Activated CD8-positive, alpha-beta memory T cell treated with anti-CD3 and anti-CD28 coated beads for 36 hours (primary cell): Measurements from ENCODE around the gene F7. TPM values are rescaled to one million over a fixed set of nuclear protein-coding genes. Genes with fewer than 3 reads are reported as not detected.
"Not testable (repeated sequence)": the region's sequence is repeated elsewhere in the genome, so short reads cannot be mapped to it uniquely, and the experiment has no call there.

ENCODE experiments used
- CTCF ChIA-PET: fragments of 350-600 bp; sonication (Branson Sonifier 250); formaldehyde crosslinking; loops from one replicate; lab custom pipeline; 2021; ENCODE audit warnings: antibody characterized with exemption; lab: Charles Lee
- POLR2A ChIA-PET: fragments of 350-600 bp; sonication (Branson Sonifier 250); formaldehyde crosslinking; loops from one replicate; lab custom pipeline; 2021; ENCODE audit warnings: antibody characterized with exemption; lab: Charles Lee
- total RNA-seq, 2 experiments: library from RNA; stranded (reverse); gene quantifications; one replicate each; pipeline ENCODE4 v1.2.3, GENCODE V29; 2021

Gene F7
- under 1 TPM; 0.30 to 0.46 TPM for total RNA-seq

GRCh38 chr13:113105032-113105920 is at the start of gene F7:
F7 (plus strand) TSS chr13:113105791; CDS start chr13:113105842, 51 bp downstream.
- ChIA-PET CTCF (no interaction called here), POLR2A (no interaction called here)

- ChIA-PET CTCF (no interaction called here), POLR2A (no interaction called here)
Measured at GRCh38 chr13:113057084-113057483, 48.5 kb upstream of the F7 start.

DNA sequence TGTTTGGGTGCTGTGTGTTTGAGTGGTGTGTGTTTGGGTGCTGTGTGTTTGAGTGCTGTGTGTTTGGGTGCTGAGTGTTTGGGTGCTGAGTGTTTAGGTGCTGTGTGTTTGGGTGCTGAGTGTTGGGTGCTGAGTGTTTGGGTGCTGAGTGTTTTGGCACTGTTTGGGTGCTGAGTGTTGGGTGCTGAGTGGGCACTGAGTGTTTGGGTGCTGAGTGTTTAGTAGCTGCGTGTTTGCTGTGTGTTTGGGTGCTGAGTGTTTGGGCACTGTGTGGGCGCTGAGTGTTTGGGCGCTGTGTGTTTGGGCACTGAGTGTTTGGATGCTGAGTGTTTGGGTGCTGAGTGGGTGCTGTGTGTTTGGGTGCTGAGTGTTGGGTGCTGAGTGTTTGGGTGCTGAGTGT is 48.0 kb upstream of the F7 start:
- CTCF ChIA-PET, POLR2A ChIA-PET: not testable (repeated sequence)

- POLR2A ChIA-PET: no interaction called here
- CTCF ChIA-PET: no interaction called here
Measured at GRCh38 chr13:113058129-113058987, 47.2 kb upstream of the F7 start.

DNA sequence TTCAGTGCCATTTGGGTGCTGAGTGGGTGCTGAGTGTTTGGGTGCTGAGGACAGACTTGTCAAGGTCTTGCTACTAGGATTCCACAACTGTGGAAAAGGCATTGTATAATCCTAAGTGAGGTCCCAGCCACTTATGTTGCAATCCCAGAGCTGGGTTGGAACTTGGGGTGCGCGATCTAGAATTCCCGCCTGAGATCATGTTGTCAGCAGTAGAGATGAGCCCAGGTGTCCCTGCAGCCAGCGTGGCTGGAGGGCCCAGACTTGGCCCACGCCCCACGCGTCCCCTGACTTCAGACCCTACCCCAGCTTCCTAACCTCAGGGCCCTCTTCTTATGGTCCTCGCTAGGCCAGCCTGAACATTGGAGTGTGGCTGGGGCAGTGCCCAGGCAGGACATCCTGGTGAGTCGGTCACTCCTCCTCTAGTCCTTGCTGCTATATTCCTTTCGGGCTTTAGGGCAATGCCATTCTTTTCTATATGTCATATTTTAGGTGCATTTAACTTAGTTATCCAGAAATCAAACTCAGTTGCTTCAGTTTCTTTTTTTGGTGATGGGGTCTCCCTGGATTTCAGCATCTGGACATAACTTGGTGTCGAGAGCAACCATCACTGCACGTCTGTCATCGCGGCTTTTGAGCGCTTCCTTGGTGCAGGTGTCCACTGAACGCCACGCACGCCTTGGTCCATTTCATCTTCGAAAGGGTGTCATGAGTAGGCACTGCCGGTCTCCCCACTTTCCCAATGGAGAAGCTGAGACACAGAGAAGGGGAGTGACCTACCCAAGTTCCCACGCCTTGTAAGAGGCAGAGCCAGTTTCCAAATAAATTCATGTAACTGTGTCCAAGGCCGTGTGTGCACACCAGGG is 46.4 kb upstream of the F7 start:
- POLR2A ChIA-PET: interaction anchor here (0.6 kb wide), 1 partner anchor 410 kb away, joined by 3 read pairs; no protein-coding TSS in a partner anchor
- CTCF ChIA-PET: no interaction called here

DNA sequence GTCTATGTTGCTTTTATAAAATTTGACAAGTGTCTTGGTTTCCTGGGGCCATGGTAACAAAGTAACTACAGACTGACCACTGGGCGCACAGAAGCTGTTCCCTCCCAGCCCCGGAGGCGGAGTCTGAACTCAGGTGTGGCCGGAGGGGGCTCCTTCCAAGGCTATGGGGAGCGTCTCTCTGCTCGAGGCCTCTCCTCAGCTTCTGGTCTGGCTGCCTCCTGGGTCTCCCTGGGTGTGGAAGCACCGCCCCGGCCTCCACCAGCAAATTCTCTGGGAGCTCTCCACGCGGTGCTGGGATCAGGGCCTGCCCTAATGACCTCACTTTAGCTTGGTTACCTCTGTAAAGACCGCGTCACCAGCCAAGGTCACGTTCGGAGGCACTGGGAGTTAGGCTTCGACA is 45.7 kb upstream of the F7 start:
- ChIA-PET CTCF (no interaction called here), POLR2A (no interaction called here)

DNA sequence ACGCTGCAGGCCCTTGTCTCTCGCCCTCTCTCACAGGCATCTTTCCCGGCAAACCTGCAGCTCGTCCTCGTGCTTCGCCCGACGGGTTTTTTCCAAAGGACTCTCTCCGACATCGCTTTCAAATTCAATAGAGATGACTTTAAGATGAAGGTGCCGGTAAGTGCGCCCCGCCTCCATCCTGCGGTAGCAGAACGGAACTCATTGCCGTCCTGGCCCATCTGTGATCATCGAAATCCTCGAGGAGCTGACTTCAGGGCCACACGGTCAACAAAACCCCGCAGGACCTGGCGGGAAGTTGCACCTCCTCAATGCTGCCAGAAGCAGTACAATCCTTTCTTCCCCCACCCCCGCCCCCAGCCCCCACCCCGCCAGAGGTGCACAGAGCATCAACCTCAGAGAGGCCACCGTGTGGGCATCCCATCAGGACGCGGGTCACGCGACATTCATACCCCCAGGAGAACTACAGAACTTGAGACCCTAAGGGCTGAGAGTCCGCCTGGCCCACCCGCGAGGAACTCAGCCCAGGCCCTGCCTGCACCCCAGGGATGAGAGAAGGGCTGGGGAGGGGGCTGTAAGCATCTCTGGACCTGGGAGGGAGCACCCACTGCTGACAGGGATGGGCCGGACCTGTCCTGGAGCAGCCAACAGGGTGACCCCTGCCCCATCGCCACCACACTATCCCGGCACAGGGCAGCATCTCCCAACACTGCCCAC is 44.9 kb upstream of the F7 start:
- CTCF ChIA-PET: no interaction called here
- POLR2A ChIA-PET: interaction anchor here (0.6 kb wide), 1 partner anchor 209 kb away, joined by 7 read pairs; no protein-coding TSS in a partner anchor

GRCh38 chr13:113061271-113061625 is 44.3 kb upstream of the F7 start:
- ChIA-PET CTCF (no interaction called here), POLR2A (interaction anchor here (0.6 kb wide), 1 partner anchor 208 kb away, joined by 7 read pairs; no protein-coding TSS in a partner anchor)

DNA sequence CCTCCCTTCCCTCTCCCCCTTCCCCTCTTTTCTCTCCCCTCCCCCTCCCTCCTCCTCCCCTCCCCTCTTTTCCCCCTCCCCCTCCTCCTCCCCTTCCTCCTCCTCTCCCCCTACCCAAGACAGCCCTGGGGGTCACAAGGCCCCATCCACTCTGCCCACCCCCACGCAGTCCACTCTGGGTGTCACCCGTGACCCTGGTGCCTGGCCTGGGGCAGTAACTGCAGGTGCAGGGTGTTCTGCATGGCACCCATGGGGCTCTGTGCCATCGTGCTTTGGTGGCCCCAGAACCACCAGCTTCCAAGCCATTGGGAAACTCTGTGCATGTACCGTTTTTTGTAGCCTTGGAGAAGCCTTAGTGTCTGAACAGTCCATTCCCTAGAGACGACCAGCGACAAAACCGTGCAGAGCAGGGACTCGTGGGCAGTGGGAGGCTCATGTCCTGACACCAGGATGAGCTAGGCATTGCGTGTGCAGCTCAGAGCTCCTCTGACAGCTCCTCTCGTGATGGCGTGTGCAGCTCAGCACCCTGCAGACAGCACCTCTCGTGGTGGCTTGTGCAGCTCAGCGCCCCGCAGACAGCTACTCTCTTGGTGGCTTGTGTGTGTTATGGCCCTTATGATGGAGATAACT is 43.7 kb upstream of the F7 start:
- ChIA-PET CTCF (no interaction called here), POLR2A (no interaction called here)

- CTCF ChIA-PET: no interaction called here
- POLR2A ChIA-PET: no interaction called here
Measured at GRCh38 chr13:113062691-113063090, 42.9 kb upstream of the F7 start.

DNA sequence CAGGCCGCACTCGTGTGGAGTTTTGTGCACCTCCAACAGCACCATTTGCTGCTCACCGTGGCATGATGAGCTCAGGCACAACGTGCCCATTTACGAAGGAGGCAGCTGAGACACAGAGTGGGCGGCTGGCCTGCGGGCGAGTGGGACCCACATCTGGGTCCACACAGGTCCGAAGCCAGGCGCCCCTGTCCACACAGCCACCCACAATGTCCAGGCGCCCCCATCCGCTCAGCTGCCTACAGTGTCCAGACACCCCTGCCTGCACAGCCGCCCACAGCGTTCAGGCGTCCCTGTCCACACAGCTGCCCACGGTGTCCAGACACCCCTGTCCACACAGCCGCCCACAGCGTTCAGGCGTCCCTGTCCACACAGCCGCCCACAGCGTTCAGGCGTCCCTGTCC is 42.5 kb upstream of the F7 start:
- ChIA-PET POLR2A (no interaction called here), CTCF (no interaction called here)

- CTCF ChIA-PET: no interaction called here
- POLR2A ChIA-PET: no interaction called here
Measured at GRCh38 chr13:113064000-113064533, 41.5 kb upstream of the F7 start.

DNA sequence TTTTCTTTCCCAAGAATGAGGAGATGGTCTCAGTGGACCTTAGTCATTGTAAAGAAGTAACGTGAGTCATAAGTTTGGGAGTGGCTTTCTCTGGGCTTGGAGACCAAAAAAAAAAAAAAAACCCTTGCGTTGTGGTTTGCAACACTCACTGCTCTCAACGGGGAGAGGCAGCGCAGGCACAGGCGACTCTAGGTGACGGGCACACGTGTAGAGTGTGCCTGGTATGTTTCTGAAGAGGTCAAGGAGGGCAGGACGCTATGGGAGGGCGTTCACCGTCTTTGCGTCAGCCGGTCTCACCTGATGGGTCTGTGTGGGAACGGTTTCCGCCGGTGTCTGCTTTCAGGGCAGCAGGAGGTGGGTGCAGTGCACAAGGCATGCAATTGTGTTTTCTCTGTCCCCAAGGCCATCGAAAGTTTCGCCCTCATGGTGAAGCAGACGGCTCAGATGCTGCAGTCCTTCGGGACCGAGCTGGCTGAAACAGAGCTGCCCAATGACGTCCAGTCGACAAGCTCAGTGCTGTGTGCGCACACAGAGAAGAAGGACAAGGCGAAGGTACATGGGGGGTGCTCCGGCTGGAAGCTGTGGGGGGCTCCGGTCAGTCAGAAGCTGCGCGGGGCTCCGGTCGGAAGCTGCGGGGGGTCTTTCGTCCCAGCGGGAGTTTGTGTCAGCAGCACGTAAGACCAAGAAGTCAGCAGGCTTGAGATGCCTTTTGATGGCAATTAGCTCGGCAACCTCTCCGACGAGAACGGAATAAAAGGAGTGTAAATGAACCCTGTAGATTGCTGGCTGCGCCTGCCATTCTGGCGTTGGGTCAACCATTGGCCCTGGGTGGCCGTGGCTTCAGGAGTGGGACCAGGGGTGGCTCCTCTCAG is 40.8 kb upstream of the F7 start:
- CTCF ChIA-PET: no interaction called here
- POLR2A ChIA-PET: no interaction called here

DNA sequence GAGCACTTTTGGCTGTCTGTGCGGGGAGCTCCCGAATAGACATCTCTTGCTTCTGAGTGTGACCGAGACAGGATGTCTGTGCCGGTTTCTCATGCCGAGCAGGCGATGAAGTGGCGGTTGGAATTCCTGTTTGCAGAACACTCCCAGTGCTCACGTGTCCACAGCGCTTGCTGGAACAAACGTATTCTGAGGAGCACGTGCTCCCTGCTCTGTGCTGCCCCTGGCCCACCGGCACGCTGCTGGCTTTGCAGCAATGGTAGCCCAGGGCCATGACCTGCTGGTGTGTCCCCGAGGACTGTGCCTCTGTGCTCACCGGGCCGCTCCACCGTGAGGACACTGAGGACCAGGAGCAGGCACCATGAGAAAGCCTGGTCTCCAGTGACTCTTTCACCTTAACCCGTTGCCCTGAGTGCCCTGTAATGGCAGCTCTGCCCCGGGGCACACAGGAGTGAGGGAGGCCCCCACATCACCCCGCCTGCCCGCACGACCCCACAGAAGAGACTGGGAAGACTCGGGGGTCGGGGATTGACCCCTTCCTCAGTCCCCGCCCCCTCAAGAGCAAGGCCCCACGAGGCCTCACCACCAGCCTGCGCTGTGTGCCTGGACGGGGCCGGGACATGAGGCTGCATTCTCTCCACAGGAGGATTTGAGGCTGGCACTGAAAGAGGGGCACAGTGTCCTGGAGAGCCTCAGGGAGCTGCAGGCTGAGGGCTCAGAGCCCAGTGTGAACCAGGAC is 40.0 kb upstream of the F7 start:
- POLR2A ChIA-PET: no interaction called here
- CTCF ChIA-PET: no interaction called here

- CTCF ChIA-PET: no interaction called here
Measured at GRCh38 chr13:113066142-113066455, 39.5 kb upstream of the F7 start.

DNA sequence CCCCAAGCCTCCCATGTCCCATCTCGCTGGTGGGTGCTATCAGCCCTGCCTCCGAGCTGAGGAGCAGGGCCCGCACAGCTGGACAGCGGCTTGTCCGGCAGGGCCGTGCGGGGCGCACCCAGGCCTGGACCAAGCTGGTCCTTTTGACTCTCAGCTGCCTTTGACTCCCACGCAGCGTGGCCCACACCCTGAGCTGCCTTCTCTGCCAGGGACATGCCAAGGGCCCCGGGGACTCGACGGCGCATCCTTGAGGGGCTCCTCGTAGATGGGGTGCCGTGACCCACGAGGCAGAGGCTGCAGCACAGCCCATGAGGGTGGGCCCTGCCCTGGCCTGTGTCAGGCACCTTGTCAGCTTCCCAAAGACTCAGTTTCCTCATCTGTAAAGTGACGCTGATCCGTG is 38.8 kb upstream of the F7 start:
- POLR2A ChIA-PET: no interaction called here
- CTCF ChIA-PET: no interaction called here

More at GRCh38 chr13:113066142-113066455, 39.5 kb upstream of the F7 start:
- POLR2A ChIA-PET: no interaction called here
